ENCODE results near the gene GRPEL1. TPM values are rescaled to one million over a fixed set of nuclear protein-coding genes. Genes with fewer than 3 reads are reported as not detected.

Gene GRPEL1
- total RNA-seq, 1 donor from 2014 or later: 67.4 TPM

DNA sequence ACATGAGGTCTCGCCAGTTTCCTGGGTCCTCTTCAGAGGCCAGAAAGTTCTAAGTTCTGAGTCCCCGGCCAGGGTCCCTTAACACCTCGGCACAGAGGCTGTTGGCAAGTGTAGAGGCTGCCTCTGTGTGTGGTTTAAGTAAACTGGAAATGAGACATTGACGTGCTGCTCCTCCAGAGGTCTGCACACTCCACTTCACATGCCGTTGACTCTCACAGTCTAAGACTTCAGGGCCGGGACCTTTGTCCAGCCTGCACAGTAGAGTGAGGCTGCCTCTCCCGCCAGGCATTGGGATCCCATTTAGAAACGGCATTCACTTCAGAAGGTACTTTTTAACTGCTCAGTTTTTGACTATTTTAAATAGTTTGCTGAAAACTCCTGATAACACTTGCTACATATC lies 35.3 kb downstream of the GRPEL1 start:
- H3K27me3 ChIP-seq (ENCODE audit: control insufficient read depth, insufficient read depth, low read length): no peaks in the 10 kb centered on the region
- no peak overlapping the region for H3K4me3 ChIP-seq (ENCODE audit: low read depth, low read length)
- DNase-seq (ENCODE audit: low read depth) (no peak), FAIRE-seq (no peak)
- TF ChIP-seq, protein P1, sequence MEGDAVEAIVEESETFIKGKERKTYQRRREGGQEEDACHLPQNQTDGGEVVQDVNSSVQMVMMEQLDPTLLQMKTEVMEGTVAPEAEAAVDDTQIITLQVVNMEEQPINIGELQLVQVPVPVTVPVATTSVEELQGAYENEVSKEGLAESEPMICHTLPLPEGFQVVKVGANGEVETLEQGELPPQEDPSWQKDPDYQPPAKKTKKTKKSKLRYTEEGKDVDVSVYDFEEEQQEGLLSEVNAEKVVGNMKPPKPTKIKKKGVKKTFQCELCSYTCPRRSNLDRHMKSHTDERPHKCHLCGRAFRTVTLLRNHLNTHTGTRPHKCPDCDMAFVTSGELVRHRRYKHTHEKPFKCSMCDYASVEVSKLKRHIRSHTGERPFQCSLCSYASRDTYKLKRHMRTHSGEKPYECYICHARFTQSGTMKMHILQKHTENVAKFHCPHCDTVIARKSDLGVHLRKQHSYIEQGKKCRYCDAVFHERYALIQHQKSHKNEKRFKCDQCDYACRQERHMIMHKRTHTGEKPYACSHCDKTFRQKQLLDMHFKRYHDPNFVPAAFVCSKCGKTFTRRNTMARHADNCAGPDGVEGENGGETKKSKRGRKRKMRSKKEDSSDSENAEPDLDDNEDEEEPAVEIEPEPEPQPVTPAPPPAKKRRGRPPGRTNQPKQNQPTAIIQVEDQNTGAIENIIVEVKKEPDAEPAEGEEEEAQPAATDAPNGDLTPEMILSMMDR (IDR thresholded peaks at IDR 0.05; ENCODE audit: insufficient read depth, low read length, severe bottlenecking): no peak
- H3K36me3 ChIP-seq (ENCODE audit: control insufficient read depth, insufficient read depth, low read length): peaks cover 13% of the 10 kb centered on the region

DNA sequence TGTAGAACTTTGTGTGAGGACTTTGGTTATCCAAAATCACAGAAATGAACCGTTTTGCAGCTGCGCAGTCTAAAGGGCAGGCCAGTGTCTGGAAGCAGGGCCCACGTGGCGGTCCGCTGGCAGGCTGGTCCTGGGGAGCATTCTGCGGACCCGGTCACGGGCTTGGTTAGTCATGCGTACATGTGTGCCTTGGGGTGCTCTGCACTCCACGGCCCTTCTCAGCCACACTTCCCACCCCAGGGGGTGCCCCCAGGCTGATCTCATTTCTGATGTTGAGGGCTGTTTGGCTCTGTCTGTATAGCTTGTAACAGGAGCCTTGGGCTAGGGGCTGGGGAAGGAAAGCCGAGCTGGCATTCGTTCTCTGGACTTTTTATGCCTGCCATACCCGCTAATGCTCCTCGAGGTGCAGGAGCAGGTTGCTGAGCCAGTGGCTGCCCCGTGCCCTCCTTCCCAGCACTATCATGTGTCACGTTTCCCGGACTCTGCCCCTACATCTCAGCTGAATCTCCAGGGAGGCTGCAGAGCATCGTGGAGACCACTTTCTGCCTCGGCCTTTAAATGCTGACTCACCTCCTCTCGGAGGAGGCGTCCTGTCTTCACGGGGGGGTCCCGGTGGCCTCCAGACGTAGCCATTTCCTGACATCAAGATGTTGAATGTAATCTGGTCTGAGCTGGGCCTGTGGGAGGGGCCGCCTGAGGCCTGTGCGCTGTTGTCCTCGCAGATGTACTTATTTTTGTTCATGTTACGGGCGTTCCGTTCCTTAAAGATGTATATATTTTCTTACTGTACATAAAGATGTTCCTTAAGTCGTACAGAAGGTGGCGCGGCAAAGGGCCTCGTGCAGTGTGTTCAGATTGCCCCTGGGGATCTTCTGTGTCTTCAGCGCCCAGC lies 36.1 kb downstream of the GRPEL1 start:
- no peak for DNase-seq (ENCODE audit: low read depth)
- Histone ChIP-seq H3K36me3 (ENCODE audit: control insufficient read depth, insufficient read depth, low read length) (peaks cover 16% of the 10 kb centered on the region), H3K4me3 (ENCODE audit: low read depth, low read length) (no peak overlapping the region), H3K27me3 (ENCODE audit: control insufficient read depth, insufficient read depth, low read length) (no peaks in the 10 kb centered on the region)
- FAIRE-seq: no peak
- TF ChIP-seq, protein P1 (IDR thresholded peaks at IDR 0.05; ENCODE audit: insufficient read depth, low read length, severe bottlenecking): no peak

DNA sequence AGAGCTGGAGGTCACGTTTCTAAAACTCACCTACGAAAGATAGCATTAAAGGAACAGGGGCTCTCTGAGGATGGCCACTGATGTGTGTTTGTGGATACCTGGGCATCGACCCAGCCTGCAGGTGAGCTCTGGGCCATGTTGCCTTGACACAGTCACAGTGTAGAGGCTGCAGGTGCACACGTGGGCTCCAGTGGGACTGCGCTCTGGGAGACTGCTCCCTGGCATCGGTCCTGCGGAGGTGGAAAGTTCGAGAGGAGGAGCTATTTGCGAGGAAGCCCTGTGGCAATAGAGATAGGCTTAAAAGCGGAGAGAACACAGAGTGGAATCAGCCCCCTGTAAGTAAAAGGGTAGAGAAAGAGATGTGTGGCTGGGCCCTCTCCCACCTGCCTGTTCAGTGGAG lies 37.0 kb downstream of the GRPEL1 start:
- no peak overlapping the region for H3K4me3 ChIP-seq (ENCODE audit: low read depth, low read length)

DNA sequence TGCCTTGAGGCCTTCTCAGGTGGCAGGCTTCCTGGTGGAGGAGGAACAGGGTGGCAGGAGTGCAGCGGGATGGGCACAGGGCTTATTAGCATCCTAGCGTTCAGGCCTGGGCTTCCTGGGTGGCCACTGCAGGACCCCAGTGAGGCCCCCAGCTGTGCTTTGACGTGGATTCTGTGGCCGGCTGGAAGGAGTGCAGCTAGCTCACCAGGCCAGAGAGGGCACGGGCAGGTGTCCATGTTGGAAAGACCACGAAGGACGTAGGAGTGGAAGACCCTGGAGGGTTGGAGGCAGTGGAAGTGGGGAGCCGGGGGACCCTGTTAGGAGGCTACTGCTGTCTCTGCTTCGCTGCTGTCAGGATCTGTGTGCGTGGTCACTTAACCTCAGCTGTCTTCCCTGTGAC lies 37.9 kb downstream of the GRPEL1 start:
- peaks cover 24% of the 10 kb centered on the region for H3K36me3 ChIP-seq (ENCODE audit: control insufficient read depth, insufficient read depth, low read length)
- DNase-seq (ENCODE audit: low read depth) (no peak), FAIRE-seq (no peak)

More for the DNA sequence above, 37.0 kb downstream of the GRPEL1 start:
- Histone ChIP-seq H3K27me3 (ENCODE audit: control insufficient read depth, insufficient read depth, low read length) (no peaks in the 10 kb centered on the region), H3K36me3 (ENCODE audit: control insufficient read depth, insufficient read depth, low read length) (peaks cover 18% of the 10 kb centered on the region)
- FAIRE-seq (no peak), DNase-seq (ENCODE audit: low read depth) (no peak)
- TF ChIP-seq, protein P1 (IDR thresholded peaks at IDR 0.05; ENCODE audit: insufficient read depth, low read length, severe bottlenecking): no peak

DNA sequence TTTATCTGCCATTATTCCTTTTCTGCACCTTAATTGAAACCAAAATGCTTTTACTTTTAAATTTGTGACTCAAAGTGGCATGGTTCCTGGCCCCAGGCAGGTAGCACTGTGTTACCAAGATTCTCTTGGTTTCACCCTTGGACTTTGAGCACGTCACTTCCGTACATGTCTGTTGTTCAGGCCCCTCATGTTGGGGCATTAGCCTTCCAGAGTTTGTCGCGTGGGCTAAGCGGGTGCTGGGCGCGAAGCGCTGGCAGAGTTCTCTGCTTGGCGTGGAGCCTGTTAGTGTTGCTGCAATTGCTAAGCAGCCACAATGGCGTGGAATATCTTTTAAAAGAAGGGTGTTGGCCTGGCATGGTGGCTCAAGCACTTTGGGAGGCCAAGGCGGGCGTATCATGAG lies 38.7 kb downstream of the GRPEL1 start:
- Histone ChIP-seq H3K27me3 (ENCODE audit: control insufficient read depth, insufficient read depth, low read length) (no peaks in the 10 kb centered on the region), H3K4me3 (ENCODE audit: low read depth, low read length) (no peak overlapping the region), H3K36me3 (ENCODE audit: control insufficient read depth, insufficient read depth, low read length) (peaks cover 27% of the 10 kb centered on the region)
- FAIRE-seq: no peak
- TF ChIP-seq, protein P1 (IDR thresholded peaks at IDR 0.05; ENCODE audit: insufficient read depth, low read length, severe bottlenecking): no peak
- DNase-seq (ENCODE audit: low read depth): no peak

More for the DNA sequence above, 37.9 kb downstream of the GRPEL1 start:
- TF ChIP-seq, protein P1 (IDR thresholded peaks at IDR 0.05; ENCODE audit: insufficient read depth, low read length, severe bottlenecking): no peak
- Histone ChIP-seq H3K27me3 (ENCODE audit: control insufficient read depth, insufficient read depth, low read length) (no peaks in the 10 kb centered on the region), H3K4me3 (ENCODE audit: low read depth, low read length) (no peak overlapping the region)
